GM18520 (cell line): ENCODE measurements around the gene USF1.
"Not testable (repeated sequence)": the region's sequence is repeated elsewhere in the genome, so short reads cannot be mapped to it uniquely, and the experiment has no call there.

Source experiments
- ATAC-seq: cut with Tn5 transposase; IDR thresholded peaks from one replicate; pipeline ENCODE4 v1.9.1; 2021; ENCODE audit not compliant: unreplicated experiment

Gene USF1

DNA sequence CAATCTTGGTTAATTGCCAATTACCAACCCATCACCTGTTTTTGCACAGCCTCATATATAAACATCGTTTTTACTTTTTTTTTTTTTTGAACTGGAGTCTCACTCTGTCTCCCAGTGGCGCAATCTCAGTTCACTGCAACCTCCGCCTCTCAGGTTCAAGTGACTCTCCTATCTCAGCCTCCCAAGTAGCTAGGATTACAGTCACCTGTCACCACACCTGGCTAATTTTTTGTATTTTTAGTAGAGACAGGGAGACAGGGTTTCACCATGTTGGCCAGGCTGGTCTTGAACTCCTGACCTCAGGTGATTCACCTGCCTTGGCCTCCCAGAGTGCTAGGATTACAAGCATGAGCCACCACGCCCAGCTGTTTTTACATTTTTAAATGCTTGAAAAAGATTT lies 53.7 kb downstream of the USF1 start:
- not testable (repeated sequence) for ATAC-seq
